ENCODE results near the gene ZNF784.

DNA sequence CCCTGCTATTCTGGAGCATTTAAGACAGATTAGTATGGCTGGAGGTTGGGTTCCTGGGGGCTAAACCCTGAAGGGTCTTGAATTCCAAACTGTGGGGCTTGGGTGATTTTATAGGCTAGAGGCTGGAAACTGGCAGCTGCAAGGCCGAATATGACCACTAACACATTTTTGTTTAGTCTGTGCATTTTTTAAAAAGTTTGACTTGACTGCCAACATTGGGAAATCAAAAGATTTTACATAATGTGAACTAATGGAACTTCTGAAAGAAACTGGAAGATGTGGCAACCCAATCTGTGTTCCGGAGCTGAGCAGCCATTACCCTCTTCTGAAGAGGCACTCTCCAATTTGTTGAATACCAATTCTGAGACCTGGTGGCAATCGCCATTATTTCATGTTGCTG is 5.1 kb downstream of the ZNF784 start:
- TF ChIP-seq, protein P1, sequence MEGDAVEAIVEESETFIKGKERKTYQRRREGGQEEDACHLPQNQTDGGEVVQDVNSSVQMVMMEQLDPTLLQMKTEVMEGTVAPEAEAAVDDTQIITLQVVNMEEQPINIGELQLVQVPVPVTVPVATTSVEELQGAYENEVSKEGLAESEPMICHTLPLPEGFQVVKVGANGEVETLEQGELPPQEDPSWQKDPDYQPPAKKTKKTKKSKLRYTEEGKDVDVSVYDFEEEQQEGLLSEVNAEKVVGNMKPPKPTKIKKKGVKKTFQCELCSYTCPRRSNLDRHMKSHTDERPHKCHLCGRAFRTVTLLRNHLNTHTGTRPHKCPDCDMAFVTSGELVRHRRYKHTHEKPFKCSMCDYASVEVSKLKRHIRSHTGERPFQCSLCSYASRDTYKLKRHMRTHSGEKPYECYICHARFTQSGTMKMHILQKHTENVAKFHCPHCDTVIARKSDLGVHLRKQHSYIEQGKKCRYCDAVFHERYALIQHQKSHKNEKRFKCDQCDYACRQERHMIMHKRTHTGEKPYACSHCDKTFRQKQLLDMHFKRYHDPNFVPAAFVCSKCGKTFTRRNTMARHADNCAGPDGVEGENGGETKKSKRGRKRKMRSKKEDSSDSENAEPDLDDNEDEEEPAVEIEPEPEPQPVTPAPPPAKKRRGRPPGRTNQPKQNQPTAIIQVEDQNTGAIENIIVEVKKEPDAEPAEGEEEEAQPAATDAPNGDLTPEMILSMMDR (IDR thresholded peaks at IDR 0.05; ENCODE audit: low read depth, low read length, poor library complexity, severe bottlenecking): no peak
- no peak for TF ChIP-seq EZH2phosphoT487 (IDR thresholded peaks at IDR 0.05; ENCODE audit: borderline replicate concordance, low read length)

All from DOHH2 (cell line).